Measurements from ENCODE around the gene NFATC4. TPM values are rescaled to one million over a fixed set of nuclear protein-coding genes. Genes with fewer than 3 reads are reported as not detected.

The NFATC4 gene
- total RNA-seq, 2 donors from 2014 or later: 62.0 to 84.5 TPM

DNA sequence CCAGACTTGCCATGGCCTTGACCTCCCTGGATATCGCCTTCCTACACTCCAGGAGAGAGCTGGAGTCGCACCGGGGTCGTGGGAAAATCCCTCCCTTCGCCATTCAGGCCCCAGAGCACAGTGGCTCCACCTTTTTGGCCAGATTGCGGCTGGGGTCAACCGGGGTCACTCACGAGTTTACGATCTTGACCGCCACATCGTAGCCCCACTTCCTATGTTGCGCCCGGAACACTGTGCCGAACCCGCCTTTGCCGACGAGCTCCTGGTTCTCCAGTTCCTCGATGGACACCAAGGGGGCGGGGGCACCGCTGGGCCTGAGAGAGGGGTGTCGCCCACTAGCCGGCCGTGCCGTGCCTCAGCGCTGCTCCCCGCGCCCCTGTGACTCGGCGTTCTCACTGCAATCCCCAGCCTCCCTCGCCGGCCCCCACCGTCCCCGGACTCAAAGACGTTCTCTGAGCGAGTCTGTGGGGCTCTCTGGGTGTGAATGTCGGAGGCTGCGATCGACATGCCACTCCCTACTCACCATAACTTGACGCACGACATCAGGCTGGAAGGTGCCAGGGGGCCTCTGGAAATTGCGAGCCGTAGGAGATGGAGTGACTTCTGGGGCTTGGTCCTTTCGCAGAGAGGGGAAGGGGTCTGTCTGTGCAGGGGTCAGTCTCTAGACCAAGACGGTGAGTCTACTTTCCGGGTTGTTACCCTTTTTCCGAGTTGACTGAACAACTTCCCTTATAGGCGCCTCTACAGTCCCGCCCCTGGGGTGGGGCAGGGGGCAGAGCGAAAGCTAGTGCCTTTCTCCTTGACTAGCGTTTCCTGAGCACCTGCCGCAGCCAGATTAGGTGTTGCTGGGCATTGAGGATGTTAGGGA lies 28.5 kb upstream of the NFATC4 start, which contains the start of gene RIPK3:
RIPK3 (minus strand) TSS at position 708 of the 868 bp plus-strand sequence; CDS start at position 543, 165 bp downstream.
- no peaks in the 10 kb centered on the region for H3K27me3 ChIP-seq (replicated peaks; ENCODE audit: insufficient read depth)
- no peaks in the 10 kb centered on the region for H3K9me3 ChIP-seq
- TF ChIP-seq, protein P1, sequence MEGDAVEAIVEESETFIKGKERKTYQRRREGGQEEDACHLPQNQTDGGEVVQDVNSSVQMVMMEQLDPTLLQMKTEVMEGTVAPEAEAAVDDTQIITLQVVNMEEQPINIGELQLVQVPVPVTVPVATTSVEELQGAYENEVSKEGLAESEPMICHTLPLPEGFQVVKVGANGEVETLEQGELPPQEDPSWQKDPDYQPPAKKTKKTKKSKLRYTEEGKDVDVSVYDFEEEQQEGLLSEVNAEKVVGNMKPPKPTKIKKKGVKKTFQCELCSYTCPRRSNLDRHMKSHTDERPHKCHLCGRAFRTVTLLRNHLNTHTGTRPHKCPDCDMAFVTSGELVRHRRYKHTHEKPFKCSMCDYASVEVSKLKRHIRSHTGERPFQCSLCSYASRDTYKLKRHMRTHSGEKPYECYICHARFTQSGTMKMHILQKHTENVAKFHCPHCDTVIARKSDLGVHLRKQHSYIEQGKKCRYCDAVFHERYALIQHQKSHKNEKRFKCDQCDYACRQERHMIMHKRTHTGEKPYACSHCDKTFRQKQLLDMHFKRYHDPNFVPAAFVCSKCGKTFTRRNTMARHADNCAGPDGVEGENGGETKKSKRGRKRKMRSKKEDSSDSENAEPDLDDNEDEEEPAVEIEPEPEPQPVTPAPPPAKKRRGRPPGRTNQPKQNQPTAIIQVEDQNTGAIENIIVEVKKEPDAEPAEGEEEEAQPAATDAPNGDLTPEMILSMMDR (IDR thresholded peaks at IDR 0.05): no peak
- H3K4me3 ChIP-seq: peak within 1 kb of the TSS; percentile 61
- H3K36me3 ChIP-seq: no peaks in the 10 kb centered on the region
- ATAC-seq (ENCODE audit: insufficient number of reproducible peaks, low FRiP score, low read depth) (no peak), DNase-seq (ENCODE audit: low spot score) (no peak)
- H3K27ac ChIP-seq: no peak within 1 kb of the TSS
- peaks cover 3 to 6% of the 10 kb centered on the region in 2 donors for H3K4me1 ChIP-seq (ENCODE audit: control insufficient read depth in 1 of 2, low read depth in 2 of 2)

DNA sequence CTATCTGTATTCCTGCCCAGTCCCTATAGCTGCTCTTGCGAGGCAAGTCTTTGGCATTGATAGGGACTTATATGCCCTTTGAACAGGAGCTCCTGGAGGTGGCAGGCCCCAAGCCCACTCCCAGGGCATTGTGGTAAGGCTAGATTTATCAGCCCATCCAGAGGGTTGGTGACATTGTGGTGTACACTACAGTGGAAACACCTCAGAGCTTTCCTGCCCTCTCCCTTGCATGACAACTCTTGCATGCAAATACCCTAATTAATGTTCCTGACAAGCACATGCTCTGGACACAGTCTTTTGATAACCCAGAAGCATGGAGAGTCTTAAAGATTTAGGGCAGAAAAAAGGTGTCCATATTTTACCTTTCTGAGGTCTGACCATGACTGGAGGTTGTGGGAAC lies 27.4 kb upstream of the NFATC4 start:
- Histone ChIP-seq H3K4me3 (no peak overlapping the region), H3K36me3 (no peaks in the 10 kb centered on the region), H3K27me3 (replicated peaks; ENCODE audit: insufficient read depth) (no peaks in the 10 kb centered on the region), H3K4me1 (ENCODE audit: control insufficient read depth in 1 of 2, low read depth in 2 of 2) (no peaks in the 10 kb centered on the region), H3K27ac (no peak overlapping the region), H3K9me3 (no peaks in the 10 kb centered on the region)
- TF ChIP-seq, protein P1 (IDR thresholded peaks at IDR 0.05): no peak
- ATAC-seq (ENCODE audit: insufficient number of reproducible peaks, low FRiP score, low read depth): no peak
- DNase-seq (ENCODE audit: low spot score): no peak

DNA sequence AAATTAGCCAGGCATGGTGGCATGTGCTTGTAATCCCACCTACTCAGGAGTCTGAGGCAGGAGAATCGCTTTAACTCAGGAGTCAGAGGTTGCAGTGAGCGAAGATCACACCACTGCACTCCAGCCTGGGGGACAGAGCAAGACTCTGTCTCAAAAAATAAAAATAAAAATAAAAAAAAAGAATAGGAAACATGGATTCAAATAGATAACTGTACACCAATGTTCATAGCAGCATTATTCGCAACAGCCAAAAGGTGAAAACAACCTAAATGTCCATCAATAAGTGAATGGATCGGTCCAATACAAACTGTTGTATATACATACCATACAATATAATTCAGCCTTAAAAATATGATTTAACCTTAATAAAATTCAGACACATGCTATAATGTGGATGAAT lies 25.1 kb upstream of the NFATC4 start:
- no peaks in the 10 kb centered on the region for H3K27me3 ChIP-seq (replicated peaks; ENCODE audit: insufficient read depth)
- no peaks in the 10 kb centered on the region for H3K36me3 ChIP-seq
- TF ChIP-seq, protein P1 (IDR thresholded peaks at IDR 0.05): no peak
- no peaks in the 10 kb centered on the region for H3K4me1 ChIP-seq (ENCODE audit: control insufficient read depth in 1 of 2, low read depth in 2 of 2)
- no peak for DNase-seq (ENCODE audit: low spot score)
- no peak for ATAC-seq (ENCODE audit: insufficient number of reproducible peaks, low FRiP score, low read depth)
- no peak overlapping the region for H3K27ac ChIP-seq
- no peak overlapping the region for H3K4me3 ChIP-seq
- no peaks in the 10 kb centered on the region for H3K9me3 ChIP-seq

- Histone ChIP-seq H3K27ac (no peak overlapping the region), H3K9me3 (no peaks in the 10 kb centered on the region), H3K4me3 (no peak overlapping the region), H3K4me1 (ENCODE audit: control insufficient read depth in 1 of 2, low read depth in 2 of 2) (no peaks in the 10 kb centered on the region), H3K36me3 (no peaks in the 10 kb centered on the region), H3K27me3 (replicated peaks; ENCODE audit: insufficient read depth) (no peaks in the 10 kb centered on the region)
- TF ChIP-seq, protein P1 (IDR thresholded peaks at IDR 0.05): no peak
- DNase-seq (ENCODE audit: low spot score) (no peak), ATAC-seq (ENCODE audit: insufficient number of reproducible peaks, low FRiP score, low read depth) (no peak)
Measured at GRCh38 chr14:24343795-24344660, 24.0 kb upstream of the NFATC4 start.

- no peak overlapping the region for H3K27ac ChIP-seq
- H3K4me3 ChIP-seq: no peak overlapping the region
- H3K36me3 ChIP-seq: no peaks in the 10 kb centered on the region
- no peaks in the 10 kb centered on the region for H3K9me3 ChIP-seq
- ATAC-seq (ENCODE audit: insufficient number of reproducible peaks, low FRiP score, low read depth): no peak
- H3K27me3 ChIP-seq (replicated peaks; ENCODE audit: insufficient read depth): no peaks in the 10 kb centered on the region
- TF ChIP-seq, protein P1 (IDR thresholded peaks at IDR 0.05): no peak
- no peaks in the 10 kb centered on the region for H3K4me1 ChIP-seq (ENCODE audit: control insufficient read depth in 1 of 2, low read depth in 2 of 2)
- DNase-seq (ENCODE audit: low spot score): no peak
Measured at GRCh38 chr14:24347134-24347533, 20.9 kb upstream of the NFATC4 start.

All from thoracic aorta (tissue), 2 donors.